Osteoblast (primary cell): ENCODE measurements around the gene JAZF1. TPM values are rescaled to one million over a fixed set of nuclear protein-coding genes. Genes with fewer than 3 reads are reported as not detected.
"Not testable (repeated sequence)": the region's sequence is repeated elsewhere in the genome, so short reads cannot be mapped to it uniquely, and the experiment has no call there.

Experiments
- DNase-seq: peaks from one replicate; pipeline ENCODE4 v3.0.0; 2011; ENCODE audit warnings: low spot score, mixed read lengths; ENCODE audit not compliant: insufficient read length; ENCODE audit errors: missing footprints
- H2AFZ ChIP-seq: 2 replicates; pipeline ENCODE4 v1.6.0; 2011; ENCODE audit warnings: mild to moderate bottlenecking, low read length
- H3K27ac ChIP-seq: 2 replicates; pipeline ENCODE4 v1.5.1; 2011; ENCODE audit warnings: mild to moderate bottlenecking, low read depth, low read length, moderate library complexity
- H3K27me3 ChIP-seq: 2 replicates; pipeline ENCODE4 v1.6.0; 2012; ENCODE audit warnings: mild to moderate bottlenecking, control low read depth, inconsistent platforms, low read length, moderate library complexity; ENCODE audit not compliant: insufficient read depth
- H3K36me3 ChIP-seq: 2 replicates; pipeline ENCODE4 v1.5.1; 2011; ENCODE audit warnings: mild to moderate bottlenecking, low read length, control low read depth, moderate library complexity; ENCODE audit not compliant: insufficient read depth
- H3K4me1 ChIP-seq: 2 replicates; pipeline ENCODE4 v1.5.1; 2011; ENCODE audit warnings: mild to moderate bottlenecking, low read length, control low read depth, moderate library complexity; ENCODE audit not compliant: insufficient read depth
- H3K4me2 ChIP-seq: 2 replicates; pipeline ENCODE4 v1.6.0; 2011; ENCODE audit warnings: mild to moderate bottlenecking, low read length; ENCODE audit not compliant: insufficient read depth
- H3K4me3 ChIP-seq: fragments of 200-600 bp; sonication (generic); 3 replicates; pipeline ENCODE4 v1.5.1; 2012; ENCODE audit warnings: mild to moderate bottlenecking, low read length, inconsistent platforms; ENCODE audit not compliant: insufficient read depth
- H3K79me2 ChIP-seq: 2 replicates; pipeline ENCODE4 v1.6.0; 2012; ENCODE audit warnings: mild to moderate bottlenecking, low read length, control low read depth, inconsistent platforms; ENCODE audit not compliant: insufficient read depth
- H3K9me3 ChIP-seq: 2 replicates; pipeline ENCODE4 v1.5.1; 2011; ENCODE audit warnings: low read depth, low read length, control low read depth
- H4K20me1 ChIP-seq: 2 replicates; pipeline ENCODE4 v1.6.0; 2012; ENCODE audit warnings: mild to moderate bottlenecking, low read length, control low read depth; ENCODE audit not compliant: insufficient read depth
- CTCF ChIP-seq: IDR thresholded peaks from 2 replicates; pipeline ENCODE4 v1.5.1; 2011; ENCODE audit warnings: mild to moderate bottlenecking, low read depth, low read length, moderate library complexity; ENCODE audit errors: extremely low read depth
- total RNA-seq: library from RNA; depleted of rRNA; stranded (reverse); fragments of >200 nt; gene quantifications from 2 replicates; pipeline ENCODE4 v1.2.3, GENCODE V29; 2012

Gene JAZF1
- total RNA-seq, 1 donor: 15.9 TPM

GRCh38 chr7:27861747-27862146 lies 318.8 kb downstream of the JAZF1 start:
- TF ChIP-seq CTCF: no peak
- Histone ChIP-seq H4K20me1 (no peaks in the 10 kb centered on the region), H3K27me3 (no peaks in the 10 kb centered on the region), H3K4me3 (no peak overlapping the region), H3K79me2 (no peaks in the 10 kb centered on the region), H3K27ac (no peak overlapping the region), H3K36me3 (no peaks in the 10 kb centered on the region), H2AFZ (no peak overlapping the region), H3K9me3 (no peaks in the 10 kb centered on the region), H3K4me2 (no peak overlapping the region), H3K4me1 (peaks cover 3% of the 10 kb centered on the region)
- DNase-seq: no peak

GRCh38 chr7:27860800-27861199 lies 319.8 kb downstream of the JAZF1 start:
- DNase-seq: no peak
- H3K27me3 ChIP-seq: no peaks in the 10 kb centered on the region
- H3K79me2 ChIP-seq: no peaks in the 10 kb centered on the region
- TF ChIP-seq CTCF: no peak
- H3K36me3 ChIP-seq: no peaks in the 10 kb centered on the region
- no peaks in the 10 kb centered on the region for H4K20me1 ChIP-seq
- H2AFZ ChIP-seq: no peak overlapping the region
- H3K4me1 ChIP-seq: peaks cover 3% of the 10 kb centered on the region
- no peaks in the 10 kb centered on the region for H3K9me3 ChIP-seq
- no peak overlapping the region for H3K4me3 ChIP-seq
- H3K27ac ChIP-seq: no peak overlapping the region
- H3K4me2 ChIP-seq: no peak overlapping the region

- not testable (repeated sequence) for H2AFZ ChIP-seq, H3K4me2 ChIP-seq, H3K9me3 ChIP-seq, H3K27ac ChIP-seq, H3K27me3 ChIP-seq, H3K36me3 ChIP-seq, H4K20me1 ChIP-seq, H3K4me3 ChIP-seq, DNase-seq, H3K4me1 ChIP-seq, H3K79me2 ChIP-seq
These were observed 323.7 kb downstream of the JAZF1 start for GRCh38 chr7:27856703-27857485.

GRCh38 chr7:27850531-27850930 lies 330.1 kb downstream of the JAZF1 start:
- H2AFZ ChIP-seq: no peak overlapping the region
- H3K36me3 ChIP-seq: no peaks in the 10 kb centered on the region
- no peak overlapping the region for H3K4me2 ChIP-seq
- TF ChIP-seq CTCF: no peak
- DNase-seq: no peak
- H3K79me2 ChIP-seq: no peaks in the 10 kb centered on the region
- no peaks in the 10 kb centered on the region for H3K27me3 ChIP-seq
- H3K4me3 ChIP-seq: no peak overlapping the region
- no peaks in the 10 kb centered on the region for H4K20me1 ChIP-seq
- H3K4me1 ChIP-seq: no peaks in the 10 kb centered on the region
- H3K9me3 ChIP-seq: no peaks in the 10 kb centered on the region
- H3K27ac ChIP-seq: no peak overlapping the region
